ENCODE results near the gene NDST3.

NDST3 gene

GRCh38 chr4:118082182-118082581 lies 47.9 kb downstream of the NDST3 start:
- DNase-seq, result no peak

- DNase-seq, result no peak
Observed at GRCh38 chr4:118085700-118086099, 51.4 kb downstream of the NDST3 start.

- DNase-seq, result no peak
Observed at GRCh38 chr4:118086344-118086743, 52.1 kb downstream of the NDST3 start.

- no peak for DNase-seq
Observed at GRCh38 chr4:118087366-118087765, 53.1 kb downstream of the NDST3 start.

GRCh38 chr4:118099106-118099505 lies 64.8 kb downstream of the NDST3 start:
- no peak for DNase-seq

- DNase-seq, result no peak
Observed at GRCh38 chr4:118102195-118102594, 67.9 kb downstream of the NDST3 start.

GRCh38 chr4:118112117-118113046 lies 78.1 kb downstream of the NDST3 start:
- no peak for DNase-seq

- DNase-seq, result no peak
Observed at GRCh38 chr4:118113220-118113619, 78.9 kb downstream of the NDST3 start.

GRCh38 chr4:118114720-118115119 lies 80.4 kb downstream of the NDST3 start:
- no peak for DNase-seq

- DNase-seq, result no peak
Observed at GRCh38 chr4:118120120-118120760, 86.0 kb downstream of the NDST3 start.

GRCh38 chr4:118124997-118125396 lies 90.7 kb downstream of the NDST3 start:
- no peak for DNase-seq

GRCh38 chr4:118139241-118139640 lies 105.0 kb downstream of the NDST3 start:
- DNase-seq, result no peak

GRCh38 chr4:118141240-118141639 lies 107.0 kb downstream of the NDST3 start:
- no peak for DNase-seq

- no peak for DNase-seq
Observed at GRCh38 chr4:118154649-118155048, 120.4 kb downstream of the NDST3 start.

- DNase-seq, result no peak
Observed at GRCh38 chr4:118155516-118155915, 121.2 kb downstream of the NDST3 start.

GRCh38 chr4:118158763-118159375 lies 124.6 kb downstream of the NDST3 start:
- no peak for DNase-seq

GRCh38 chr4:118167306-118167705 lies 133.0 kb downstream of the NDST3 start:
- DNase-seq, result no peak

- DNase-seq, result no peak
Observed at GRCh38 chr4:118171381-118171780, 137.1 kb downstream of the NDST3 start.

- DNase-seq, result no peak
Observed at GRCh38 chr4:118173126-118173525, 138.8 kb downstream of the NDST3 start.

- no peak for DNase-seq
Observed at GRCh38 chr4:118173956-118174725, 139.9 kb downstream of the NDST3 start.

- DNase-seq, result no peak
Observed at GRCh38 chr4:118175506-118175905, 141.2 kb downstream of the NDST3 start.

- DNase-seq, result no peak
Observed at GRCh38 chr4:118177126-118177525, 142.8 kb downstream of the NDST3 start.

GRCh38 chr4:118180776-118181175 lies 146.5 kb downstream of the NDST3 start:
- no peak for DNase-seq
